GM18858 (cell line): ENCODE data around the gene VSIG8.
"Not testable (repeated sequence)": the region's sequence is repeated elsewhere in the genome, so short reads cannot be mapped to it uniquely, and the experiment has no call there.

Experiments used
- ATAC-seq: cut with Tn5 transposase; IDR thresholded peaks from one replicate; pipeline ENCODE4 v1.9.1; 2021; ENCODE audit not compliant: unreplicated experiment

The VSIG8 gene, protein sequence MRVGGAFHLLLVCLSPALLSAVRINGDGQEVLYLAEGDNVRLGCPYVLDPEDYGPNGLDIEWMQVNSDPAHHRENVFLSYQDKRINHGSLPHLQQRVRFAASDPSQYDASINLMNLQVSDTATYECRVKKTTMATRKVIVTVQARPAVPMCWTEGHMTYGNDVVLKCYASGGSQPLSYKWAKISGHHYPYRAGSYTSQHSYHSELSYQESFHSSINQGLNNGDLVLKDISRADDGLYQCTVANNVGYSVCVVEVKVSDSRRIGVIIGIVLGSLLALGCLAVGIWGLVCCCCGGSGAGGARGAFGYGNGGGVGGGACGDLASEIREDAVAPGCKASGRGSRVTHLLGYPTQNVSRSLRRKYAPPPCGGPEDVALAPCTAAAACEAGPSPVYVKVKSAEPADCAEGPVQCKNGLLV

DNA sequence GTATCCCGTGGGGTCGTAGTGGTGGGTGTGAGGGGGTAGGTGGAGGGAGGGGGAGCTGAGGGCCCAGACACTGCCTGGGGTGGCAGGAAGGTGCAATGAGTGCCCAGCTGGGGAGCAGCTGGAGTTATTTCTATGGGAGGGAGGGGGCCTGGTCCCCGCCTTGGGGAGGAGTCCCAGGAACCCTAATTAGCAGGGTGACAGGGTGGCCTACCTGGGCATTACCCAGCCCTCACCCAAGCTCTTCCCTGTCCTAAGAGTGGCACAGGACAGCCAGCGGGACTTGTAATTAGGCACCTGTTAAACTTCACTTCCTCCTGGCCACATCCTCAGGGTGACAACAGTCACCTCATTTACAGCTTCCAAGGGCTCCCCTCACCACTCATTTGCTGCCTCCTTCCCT lies at the start of gene VSIG8:
VSIG8 (minus strand) TSS at position 101 of the 400 bp plus-strand sequence. CDS start 136 bp downstream, outside the sequence.
- ATAC-seq = no peak

DNA sequence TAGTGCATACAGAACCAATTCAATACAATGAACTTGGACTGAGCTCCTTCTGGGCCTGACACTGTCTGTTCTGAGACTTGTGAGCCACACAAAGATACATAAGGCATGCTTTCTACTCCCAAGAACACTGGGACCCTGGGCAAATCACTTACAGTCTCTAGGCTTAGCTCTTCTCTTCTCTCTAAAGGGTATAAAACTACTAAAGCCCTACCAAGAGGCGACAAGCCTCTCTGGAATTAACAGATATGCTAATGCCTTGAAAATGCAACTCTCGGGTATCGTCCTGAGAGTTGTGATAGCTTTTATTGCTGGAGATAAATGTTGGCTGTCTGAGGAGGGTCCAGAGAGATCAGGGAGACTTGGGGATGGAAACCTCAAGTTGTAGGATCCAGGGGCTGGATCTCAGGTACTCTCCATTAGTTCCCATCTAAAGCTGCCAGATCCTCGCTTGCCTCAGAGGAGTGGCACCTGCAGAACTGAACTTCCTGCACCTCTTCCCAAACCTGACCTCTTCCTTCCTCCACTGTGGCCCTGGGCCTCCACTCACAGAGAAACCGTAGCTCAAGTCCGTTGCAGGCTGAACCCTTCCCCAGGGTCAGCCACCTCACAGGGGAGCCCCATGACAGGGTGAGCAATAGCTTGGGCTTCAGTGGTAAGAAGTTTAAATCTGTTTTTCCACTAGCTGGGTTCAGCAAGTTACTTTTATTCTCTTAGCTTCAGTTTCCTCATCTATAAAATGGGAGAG lies 49.0 kb upstream of the VSIG8 start:
- no peak for ATAC-seq

DNA sequence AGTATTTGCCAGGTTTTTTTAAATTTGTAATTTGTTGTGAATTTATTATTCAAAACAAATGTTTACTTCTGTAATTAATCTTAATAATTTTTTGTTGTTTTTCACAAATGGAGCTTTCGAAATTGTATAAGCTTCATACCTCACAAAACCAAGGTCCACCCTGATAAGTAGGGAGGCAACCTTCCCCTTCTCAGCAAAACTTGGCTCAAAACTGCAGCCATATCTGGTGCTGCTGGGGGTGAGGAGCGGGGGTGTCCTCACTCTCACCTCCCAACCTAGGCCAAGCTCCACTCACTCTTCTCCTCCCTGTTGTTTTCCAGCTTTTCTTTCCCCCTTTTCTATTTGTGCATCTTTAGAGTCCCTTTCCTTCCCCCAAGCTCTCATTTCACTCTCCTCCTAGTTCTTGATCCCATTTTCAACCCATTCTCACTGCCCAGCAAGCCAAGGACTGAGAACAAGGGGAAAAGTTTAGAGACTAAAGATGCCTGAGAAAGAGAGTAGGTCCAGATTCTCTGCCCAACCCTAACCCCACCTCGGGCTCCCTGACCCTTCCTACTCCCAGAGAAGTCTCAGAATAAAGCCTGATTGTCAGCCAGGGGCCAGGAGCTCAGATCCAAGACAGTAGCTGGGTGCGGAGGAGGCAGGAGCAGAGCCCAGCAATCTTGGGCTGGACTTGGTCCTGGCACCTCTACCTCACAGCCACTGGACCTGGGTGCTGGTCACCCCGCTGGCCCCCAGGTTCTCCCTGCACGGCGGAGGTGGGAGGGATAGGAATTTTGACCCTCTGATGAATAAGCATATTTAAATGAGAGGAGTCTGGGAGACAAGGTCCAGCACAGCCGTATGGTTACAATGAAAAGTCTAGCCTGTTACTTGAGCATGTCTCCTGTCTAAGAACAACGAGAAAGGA lies 45.8 kb upstream of the VSIG8 start:
- no peak for ATAC-seq

DNA sequence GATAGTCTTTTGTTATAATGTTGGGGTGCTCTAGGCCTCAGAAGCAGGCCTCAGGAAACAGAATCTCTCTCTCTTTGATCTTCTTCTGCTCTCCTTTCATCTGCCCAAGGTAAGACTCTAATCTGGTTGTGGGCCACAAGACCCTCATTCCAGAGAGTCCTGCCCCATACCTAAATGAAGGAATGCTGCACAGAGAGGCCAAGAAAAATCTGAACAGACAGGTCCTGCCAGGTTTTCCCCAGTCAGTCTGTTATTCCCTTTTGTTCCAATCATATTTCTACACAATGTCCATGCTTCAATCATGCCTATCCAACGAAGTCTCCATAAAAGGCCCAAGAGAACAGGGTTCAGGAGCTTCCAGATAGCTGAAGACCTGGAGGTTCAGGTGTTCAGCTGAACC lies 44.5 kb upstream of the VSIG8 start:
- no peak for ATAC-seq

DNA sequence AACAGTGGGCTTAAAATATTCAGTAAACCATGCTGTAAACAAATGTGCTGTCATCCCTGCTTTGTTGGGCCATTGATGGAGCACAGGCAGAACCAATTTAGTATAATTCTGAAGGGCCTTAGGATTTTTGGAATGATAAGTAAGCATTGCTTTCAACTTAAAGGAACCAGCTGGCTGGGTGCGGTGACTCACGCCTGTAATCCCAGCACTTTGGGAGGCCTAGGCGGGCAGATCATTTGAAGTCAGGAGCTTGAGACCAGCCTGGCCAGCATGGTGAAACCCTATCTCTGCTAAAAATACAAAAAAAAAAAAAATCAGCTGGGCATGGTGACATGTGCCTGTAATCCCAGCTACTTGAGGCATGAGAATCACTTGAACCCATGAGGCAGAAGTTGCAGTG lies 41.6 kb upstream of the VSIG8 start:
- not testable (repeated sequence) for ATAC-seq

DNA sequence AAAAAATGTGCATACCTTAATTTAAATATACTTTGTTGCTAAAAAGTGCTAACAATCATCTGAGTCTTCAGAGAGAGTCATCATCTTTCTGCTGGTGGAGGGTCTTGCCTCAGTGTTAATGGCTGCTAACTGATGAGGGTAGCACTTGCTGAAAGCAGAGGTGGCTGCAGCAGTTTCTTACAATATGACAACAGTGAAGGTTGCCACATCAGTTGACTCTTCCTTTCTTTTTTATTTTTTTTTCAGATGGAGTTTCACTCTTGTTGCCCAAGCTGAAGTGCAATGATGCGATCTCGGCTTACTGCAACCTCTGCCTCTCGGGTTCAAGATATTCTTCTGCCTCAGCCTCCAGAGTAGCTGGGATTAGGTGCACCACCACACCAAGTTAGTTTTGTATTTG lies 40.1 kb upstream of the VSIG8 start:
- ATAC-seq = no peak

DNA sequence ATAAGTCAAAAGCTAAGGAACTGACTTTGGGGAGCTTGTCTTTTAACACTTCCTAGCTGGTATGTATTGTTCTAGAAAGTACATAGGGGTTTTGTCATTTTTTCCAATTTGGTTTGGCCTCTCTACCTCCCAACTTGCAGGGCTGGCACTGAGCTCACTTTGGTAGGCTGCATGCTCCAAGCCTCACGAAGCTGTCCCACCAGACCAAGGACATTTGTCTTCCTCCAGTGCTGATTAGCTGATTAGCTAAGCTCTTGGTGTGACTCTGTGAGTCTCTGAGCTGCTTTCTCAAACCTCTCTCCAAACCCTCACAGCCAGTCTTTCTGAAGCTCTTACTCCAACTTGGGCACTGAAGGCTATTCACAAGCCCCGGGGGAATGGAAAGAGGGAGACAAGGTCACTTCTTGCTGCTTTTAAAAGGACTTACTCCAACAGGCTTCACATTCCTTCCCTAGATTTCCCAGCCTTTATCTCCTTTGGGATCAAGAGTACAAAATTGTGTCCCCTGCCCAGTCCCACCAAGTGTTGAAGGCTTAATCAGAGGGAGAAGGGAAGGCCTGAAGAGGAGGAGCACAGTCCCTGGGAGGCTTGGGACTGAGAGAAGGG lies 38.4 kb upstream of the VSIG8 start:
- ATAC-seq = no peak

DNA sequence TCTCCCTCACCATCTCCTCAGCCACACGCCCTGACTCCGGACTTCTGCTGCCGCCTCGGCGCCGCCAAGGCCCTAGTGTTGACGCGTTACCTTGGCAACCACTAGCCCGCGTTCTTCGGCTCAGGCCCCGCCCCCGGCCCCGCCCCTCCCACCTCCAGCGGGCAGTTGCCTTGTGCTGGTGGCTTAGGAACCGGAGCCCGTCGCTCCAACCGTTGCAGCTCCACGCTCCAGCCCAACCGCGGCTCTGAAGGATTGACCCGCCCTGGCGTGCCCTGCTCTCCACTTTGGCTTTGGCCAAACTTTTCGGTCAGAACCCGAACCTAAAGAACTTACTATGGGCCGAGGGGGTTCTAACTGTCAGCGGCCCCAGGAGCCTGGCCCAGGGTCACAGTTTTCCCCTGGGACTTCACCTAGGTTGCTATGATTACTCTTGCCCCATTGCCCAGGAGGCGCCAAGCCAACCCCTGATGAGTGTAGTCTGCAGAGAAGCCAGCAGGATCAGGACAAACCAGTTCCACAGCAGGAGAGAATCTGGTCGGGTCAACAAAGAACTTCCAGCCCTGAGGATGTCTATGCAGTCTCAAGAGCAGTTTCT lies 37.7 kb upstream of the VSIG8 start, which contains the start of gene CFAP45:
CFAP45 (minus strand) TSS at position 80 of the 595 bp plus-strand sequence; CDS start at position 13, 67 bp downstream.
- ATAC-seq = no peak

DNA sequence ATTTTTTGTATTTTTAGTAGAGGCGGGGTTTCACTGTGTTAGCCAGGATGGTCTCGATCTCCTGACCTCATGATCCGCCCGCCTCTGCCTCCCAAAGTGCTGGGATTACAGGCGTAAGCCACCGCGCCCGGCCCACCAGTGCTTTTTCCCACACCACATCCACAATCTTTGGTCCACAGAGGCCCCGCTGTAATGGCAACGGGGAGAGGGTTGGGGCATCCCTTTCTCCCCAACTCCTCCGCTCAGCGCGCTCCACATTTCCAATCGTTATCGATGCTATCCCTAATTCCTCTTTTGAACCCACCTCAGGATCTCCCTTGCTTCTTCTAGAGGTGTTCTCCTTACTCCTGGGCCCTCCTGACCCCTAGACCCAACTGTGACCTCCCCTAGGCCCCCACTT lies 37.2 kb upstream of the VSIG8 start:
- ATAC-seq = not testable (repeated sequence)

DNA sequence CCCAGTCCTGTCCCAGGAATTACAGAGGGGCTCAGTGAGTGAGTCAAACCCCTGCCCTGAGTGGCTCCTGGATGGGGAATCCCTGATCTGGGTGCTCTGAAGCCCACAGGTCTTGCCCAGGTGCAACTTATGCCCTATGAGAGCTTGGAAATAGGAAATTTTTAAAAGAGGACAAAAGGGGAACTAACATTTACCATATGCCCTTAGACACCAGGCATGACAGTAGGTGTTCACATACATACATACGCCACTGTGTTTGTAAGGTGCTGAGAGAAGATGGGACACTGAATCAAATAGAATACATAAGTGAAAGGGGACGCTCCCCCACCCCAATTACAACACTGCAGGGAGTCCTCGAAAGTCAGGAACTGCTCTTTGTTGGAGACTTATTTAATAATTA lies 36.1 kb upstream of the VSIG8 start:
- no peak for ATAC-seq

DNA sequence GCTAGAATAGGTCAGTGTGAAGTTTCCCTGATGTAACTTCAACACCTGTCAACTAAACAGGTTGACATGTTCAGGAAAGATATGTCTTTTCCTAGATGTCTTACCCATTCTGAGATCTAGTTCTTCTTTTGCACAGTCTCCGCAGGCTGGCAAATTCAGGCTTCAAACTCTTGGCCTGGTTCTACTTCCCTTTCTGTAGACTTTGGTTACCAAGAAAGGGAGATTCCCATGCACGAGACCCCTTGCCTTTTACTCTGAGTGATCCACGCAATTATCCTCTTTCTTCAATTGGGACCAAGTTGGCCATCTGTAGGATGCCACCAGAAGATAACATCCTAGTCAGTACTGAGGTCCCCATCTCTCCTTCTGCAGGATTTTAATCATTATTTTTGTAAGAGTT lies 35.5 kb upstream of the VSIG8 start:
- ATAC-seq = no peak

DNA sequence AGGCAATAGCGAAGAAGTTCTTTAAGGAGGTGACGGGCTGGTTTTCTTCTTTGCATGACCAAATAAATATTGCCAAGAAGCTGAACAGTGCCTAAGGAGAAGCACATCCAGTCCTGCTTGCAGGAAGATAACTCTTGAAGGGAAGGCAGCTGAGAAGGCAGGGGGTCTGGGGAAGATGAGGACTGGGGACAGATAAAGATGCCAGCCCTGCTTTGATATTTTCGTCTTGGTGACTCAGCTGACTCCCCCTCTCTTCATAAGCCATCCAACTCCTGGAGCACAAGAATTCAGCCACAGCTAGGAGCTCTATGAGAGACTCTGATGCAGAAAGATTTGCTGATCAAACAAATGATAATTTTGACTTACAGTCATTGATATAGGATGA lies 34.1 kb upstream of the VSIG8 start:
- ATAC-seq = no peak

DNA sequence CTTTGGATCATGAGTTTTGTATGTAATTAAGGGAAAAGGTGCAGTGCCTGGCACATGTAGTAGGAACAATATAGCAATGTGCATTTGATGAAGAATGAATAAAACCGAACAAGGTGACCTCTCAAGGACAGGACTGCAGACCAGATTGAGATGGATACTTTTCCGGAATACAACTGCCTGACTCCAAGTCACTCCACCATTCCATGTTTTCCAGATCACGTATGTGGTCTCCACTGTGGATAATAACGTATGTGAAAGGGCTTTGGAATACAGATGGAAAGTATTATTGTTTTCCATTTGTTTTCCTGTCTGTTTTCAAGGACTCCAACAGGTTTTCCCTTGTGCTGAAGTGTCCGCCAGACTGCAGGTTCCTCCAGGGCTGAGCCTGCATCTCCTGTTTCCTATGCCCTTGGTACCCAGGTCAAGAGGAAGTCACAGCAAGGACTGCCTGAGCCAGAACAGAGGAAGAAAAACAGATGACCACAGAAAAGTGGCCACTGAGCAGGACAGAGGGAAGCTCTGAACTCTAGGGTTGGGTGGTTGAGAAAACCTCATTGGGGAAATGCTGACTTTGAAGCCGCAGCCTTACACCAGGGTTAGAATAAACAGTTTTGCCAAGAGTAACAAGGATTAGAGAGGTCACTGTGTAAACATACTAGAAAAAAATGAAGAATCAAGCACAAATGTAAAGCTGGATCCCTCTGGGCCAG lies 33.5 kb upstream of the VSIG8 start:
- ATAC-seq = no peak

DNA sequence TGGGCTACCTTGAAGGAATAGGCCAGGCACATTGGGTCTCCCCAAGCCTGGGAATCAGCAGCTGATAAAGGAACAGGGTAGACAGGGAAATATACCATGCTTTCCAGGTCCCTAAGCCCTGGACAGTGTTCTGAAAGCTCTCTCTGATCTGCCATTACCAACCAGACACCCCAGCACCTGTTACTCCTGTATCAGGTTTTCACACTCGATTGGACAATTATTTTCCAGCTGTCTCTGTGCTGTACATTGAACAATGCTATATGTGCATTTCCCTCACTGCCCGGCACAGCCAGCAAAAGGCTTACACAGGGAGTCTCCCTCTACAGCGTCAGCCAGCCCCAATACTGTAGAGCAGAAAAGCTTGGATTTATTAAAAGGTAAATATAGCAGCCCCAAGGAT lies 32.8 kb upstream of the VSIG8 start:
- ATAC-seq = no peak

DNA sequence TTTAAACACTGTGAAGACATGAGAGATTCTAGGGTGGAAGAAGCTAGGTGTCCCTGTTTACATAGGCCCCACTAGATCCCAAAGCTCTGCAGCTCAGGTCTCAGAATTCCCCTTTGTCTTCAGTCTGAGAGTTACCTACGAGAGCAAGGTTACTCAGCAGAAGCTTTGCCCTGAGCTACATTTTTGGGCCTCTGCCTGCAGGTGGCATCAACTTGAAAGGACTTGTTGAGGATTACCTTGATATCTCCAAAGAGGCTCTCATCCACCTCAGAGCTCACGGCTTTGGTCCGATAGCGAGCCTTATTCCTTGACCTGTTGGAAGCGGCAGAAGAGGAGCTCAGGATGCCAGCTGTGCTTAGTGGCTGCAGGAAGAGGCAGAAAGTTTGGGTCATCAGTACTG lies 30.5 kb upstream of the VSIG8 start:
- no peak for ATAC-seq

DNA sequence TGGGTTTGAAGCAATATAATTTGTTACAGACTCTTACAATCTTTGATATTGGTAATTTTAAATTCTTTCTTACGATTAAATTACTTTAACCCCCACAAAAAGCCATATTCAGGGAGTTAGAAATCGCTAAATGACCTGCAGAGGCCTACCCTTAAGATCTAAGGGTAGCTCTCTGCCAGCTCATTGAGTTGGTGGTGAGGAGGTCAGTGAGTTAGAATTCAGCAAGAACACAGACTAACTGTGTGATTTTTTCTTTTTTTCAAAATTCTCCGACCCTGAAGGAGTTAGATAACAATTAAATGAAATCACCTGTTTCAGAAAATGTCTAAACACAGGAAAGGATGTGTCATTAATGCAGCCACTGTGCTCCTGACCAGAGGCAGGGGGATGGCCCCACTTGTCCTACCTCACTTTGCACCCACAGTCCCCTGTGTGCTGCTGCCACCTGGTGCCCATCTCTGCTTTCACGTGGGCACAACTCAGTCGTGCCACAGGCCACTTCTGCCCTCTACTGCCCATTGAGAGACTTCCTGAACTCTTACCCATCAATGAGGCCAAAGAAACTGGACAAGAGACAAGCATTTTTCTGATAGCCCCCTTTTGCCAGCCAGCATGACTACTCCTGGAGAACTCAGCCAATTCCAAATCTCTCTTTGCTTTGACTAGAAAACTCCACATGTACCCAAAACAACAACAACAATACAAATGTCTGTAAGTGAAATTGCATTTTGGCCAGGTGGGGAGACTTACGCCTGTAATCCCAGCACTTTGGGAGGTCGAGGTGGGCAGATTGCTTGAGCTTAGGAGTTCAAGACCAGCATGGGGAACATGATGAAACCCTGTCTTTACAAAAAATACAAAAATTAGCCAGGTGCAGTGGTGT lies 29.1 kb upstream of the VSIG8 start:
- ATAC-seq = peak; percentile 61

DNA sequence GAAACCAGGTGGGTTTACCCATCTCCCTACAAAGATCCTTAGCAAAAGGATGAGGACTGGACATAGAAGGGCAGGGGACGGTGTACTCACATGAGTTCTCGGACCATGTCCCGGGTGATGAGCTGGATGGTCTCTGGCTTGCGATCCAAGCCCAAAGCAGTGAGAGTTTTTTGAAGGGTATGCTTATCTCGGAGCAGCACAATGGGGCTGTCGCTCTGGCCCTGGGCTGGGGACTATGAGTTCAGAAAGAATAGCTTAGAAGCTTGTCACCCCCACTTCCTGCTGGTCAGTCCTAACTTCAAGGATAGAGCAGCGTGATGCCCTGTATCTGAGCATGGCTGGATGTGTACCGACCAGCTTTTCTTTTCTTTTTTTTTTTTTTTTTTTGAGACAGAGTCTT lies 27.9 kb upstream of the VSIG8 start:
- ATAC-seq = no peak

DNA sequence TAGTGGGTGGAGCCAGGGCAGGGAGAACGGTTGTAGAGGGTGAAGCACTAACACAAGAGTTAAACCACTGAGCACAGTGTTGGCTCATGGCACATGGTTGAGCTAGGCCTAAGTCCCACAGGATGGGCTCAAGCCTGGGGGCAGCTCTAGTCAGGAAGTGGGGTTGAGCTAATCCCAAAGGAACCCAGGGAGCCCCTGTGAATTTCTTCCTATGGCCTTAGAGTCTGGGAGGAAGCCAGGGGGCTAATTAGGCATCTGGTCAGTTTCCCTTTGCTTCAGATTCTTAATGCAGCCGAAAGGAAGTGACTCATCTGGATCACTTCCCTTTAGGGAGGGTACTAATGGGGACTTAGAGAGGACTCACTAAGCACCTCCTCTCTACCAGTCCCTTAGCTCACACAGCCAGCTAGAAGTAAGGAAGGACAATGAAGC lies 27.4 kb upstream of the VSIG8 start:
- ATAC-seq = peak; percentile 89

DNA sequence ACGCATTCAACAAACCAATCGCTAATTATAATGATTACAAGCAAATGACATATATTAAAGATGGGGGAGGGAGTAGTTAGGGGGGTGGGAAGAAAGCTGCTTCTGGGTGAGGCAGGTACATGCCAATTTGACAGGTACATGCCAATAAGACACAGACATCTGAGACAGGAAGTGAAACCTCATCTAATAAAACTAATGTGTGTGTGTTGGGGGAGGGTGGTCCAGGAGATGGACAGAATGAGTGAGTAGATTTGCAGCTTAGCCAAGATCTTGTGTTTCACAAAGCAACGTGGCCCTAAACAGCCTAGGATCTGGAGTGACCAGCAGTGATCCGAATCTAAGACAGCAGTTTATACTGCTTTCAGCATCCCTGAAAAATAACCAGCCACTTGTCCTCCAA lies 26.7 kb upstream of the VSIG8 start:
- no peak for ATAC-seq
